ENCODE measurements around the gene DCAF4.
A peak's percentile ranks its signal among the peaks of the same experiment; 100 is the strongest.

DCAF4 gene, protein sequence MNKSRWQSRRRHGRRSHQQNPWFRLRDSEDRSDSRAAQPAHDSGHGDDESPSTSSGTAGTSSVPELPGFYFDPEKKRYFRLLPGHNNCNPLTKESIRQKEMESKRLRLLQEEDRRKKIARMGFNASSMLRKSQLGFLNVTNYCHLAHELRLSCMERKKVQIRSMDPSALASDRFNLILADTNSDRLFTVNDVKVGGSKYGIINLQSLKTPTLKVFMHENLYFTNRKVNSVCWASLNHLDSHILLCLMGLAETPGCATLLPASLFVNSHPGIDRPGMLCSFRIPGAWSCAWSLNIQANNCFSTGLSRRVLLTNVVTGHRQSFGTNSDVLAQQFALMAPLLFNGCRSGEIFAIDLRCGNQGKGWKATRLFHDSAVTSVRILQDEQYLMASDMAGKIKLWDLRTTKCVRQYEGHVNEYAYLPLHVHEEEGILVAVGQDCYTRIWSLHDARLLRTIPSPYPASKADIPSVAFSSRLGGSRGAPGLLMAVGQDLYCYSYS

DNA sequence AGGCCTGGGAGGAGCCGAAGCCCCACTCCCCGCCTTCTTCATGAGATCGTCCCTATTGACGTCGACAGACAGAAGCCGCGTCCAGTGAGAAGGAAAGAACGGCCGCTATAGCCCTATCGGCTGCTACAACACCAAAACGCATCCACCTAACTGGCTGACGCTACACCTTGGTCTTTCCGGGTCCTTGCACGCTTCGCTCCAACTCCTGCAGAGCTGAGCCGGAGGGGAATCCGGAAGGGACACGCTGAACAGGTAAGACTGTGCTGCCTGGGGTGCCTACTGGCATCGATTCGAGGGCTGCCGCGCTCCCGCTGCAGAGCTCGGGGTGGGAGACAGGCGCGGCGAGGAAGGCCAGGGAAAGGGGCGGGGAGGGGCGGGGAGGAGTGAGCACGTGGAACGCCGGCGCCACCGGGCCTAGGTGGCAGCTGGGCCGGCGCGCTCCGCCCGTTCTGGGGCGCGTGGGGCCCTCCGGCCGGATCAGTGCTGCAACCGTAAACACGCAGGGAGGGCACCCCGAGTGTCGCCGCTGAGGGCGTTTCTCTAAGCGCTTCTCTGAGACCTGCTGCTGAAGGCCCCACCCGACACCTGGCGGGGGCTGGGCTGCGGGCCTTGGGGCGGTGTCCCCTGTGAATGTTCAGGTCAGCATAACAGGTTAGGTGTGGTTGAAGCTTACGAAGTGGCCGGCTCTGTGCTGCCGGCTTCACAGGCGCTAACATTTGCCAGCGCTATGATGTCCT lies at the start of gene DCAF4:
Gene DCAF4 (plus strand): TSS at position 173 of the 737 bp plus-strand sequence. CDS start 11,515 bp downstream, outside the sequence.
- peak within 1 kb of the TSS; percentile 80 for H3K4me3 ChIP-seq (ENCODE audit: low read depth, low read length)

DNA sequence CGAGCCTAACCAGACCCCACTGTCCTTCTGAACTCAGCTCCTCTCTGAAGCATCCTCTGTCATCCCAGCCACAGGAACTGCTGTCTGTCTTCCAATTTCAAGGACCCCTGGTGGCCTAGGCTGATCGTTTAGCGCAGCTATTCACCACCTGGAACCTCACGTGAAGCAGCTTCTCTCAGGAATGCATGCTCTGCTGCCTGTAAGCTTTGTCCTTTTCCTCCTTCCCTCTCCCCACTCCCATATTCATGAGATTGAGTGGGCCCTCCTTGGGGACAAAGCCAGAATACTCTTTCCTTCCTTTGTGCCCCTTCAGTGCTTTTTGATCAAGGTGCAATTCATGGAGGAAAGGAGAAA lies 49.6 kb upstream of the DCAF4 start:
- TF ChIP-seq, protein P1, sequence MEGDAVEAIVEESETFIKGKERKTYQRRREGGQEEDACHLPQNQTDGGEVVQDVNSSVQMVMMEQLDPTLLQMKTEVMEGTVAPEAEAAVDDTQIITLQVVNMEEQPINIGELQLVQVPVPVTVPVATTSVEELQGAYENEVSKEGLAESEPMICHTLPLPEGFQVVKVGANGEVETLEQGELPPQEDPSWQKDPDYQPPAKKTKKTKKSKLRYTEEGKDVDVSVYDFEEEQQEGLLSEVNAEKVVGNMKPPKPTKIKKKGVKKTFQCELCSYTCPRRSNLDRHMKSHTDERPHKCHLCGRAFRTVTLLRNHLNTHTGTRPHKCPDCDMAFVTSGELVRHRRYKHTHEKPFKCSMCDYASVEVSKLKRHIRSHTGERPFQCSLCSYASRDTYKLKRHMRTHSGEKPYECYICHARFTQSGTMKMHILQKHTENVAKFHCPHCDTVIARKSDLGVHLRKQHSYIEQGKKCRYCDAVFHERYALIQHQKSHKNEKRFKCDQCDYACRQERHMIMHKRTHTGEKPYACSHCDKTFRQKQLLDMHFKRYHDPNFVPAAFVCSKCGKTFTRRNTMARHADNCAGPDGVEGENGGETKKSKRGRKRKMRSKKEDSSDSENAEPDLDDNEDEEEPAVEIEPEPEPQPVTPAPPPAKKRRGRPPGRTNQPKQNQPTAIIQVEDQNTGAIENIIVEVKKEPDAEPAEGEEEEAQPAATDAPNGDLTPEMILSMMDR (IDR thresholded peaks at IDR 0.05; ENCODE audit: low read depth, low read length): no peak
- H3K4me3 ChIP-seq (ENCODE audit: low read depth, low read length): no peak overlapping the region

More for the DNA sequence above, at the start of gene DCAF4:
- TF ChIP-seq, protein P1 (IDR thresholded peaks at IDR 0.05; ENCODE audit: low read depth, low read length): no peak

DNA sequence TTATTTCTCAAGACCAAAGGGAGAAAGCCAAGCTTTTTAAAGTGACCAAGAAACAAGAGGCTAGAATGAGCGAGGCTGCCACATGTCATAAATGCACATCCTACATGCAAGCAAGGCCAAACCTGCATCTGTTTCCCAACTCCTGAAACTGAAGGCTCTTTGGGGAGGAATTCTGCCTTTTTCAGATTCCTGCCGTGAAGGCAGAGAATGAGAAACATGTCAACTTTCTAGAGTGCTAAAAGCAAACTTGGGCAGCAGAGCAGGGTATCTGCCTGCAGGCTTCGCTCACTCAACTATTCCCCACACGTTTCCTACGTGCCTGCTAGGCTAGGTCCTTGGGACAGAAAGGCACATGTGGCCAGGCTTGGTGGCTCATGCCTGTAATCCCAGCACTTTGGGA lies 47.5 kb upstream of the DCAF4 start:
- H3K4me3 ChIP-seq (ENCODE audit: low read depth, low read length): no peak overlapping the region
- TF ChIP-seq, protein P1 (IDR thresholded peaks at IDR 0.05; ENCODE audit: low read depth, low read length): no peak

DNA sequence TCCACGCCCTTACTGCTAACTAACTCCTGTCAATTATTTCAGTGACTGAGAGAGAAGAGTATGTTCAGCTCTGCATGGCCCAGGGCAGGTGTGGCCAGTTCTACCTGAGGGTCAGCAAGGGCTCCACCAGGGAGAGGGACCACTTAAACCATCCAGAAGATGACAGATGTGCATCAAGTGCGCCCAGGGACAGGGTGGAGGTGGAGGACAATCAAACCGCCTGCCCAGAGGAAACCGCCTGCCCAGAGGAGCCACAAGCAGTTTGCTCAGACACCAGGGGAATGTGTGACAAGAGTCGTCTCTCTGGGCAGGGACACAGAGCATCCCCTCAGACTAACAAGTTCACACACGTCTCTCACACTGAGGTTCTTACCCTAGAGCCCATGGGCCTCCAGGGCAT lies 46.8 kb upstream of the DCAF4 start:
- TF ChIP-seq, protein P1 (IDR thresholded peaks at IDR 0.05; ENCODE audit: low read depth, low read length): no peak

DNA sequence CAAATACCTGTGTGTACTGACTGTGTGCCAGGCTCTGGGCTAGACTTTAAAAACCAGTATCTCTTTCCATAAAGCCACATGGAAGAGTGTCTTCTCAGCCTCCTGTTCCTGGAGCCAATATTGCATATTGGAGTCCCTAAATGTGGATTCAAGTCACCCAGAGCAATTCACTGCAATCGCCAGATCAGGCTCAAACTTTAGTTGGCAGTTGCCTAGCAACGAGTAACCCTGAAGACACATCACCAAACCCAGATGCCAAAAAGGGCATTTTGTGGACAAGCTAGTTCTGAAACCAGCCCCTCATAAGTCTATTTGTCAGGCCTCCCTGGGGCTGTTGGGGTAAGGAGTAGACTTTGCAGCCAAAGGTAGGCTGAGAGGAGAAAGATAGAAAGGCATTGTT lies 46.1 kb upstream of the DCAF4 start:
- H3K4me3 ChIP-seq (ENCODE audit: low read depth, low read length): no peak overlapping the region
- TF ChIP-seq, protein P1 (IDR thresholded peaks at IDR 0.05; ENCODE audit: low read depth, low read length): no peak

More for the DNA sequence above, 46.8 kb upstream of the DCAF4 start:
- no peak overlapping the region for H3K4me3 ChIP-seq (ENCODE audit: low read depth, low read length)

DNA sequence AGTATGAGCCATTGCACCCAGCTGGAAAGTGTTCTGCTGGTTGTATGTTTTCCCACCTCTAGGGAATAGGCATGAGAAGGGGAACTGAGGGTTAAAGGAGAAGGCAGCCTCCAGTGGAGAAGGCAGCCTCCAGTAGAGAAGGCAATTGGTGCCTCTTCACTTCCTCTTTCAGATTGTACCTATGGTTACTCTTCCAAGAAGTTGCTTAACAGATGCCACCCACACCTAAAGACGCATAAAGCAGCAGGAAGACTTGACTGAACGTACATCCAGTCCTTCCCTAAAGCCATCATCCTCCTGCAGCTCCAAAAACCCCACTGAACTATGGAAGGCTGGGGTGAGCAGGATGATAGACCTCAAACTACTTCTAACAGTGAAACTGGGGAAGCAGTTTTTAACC lies 45.4 kb upstream of the DCAF4 start:
- TF ChIP-seq, protein P1 (IDR thresholded peaks at IDR 0.05; ENCODE audit: low read depth, low read length): no peak
- H3K4me3 ChIP-seq (ENCODE audit: low read depth, low read length): no peak overlapping the region

DNA sequence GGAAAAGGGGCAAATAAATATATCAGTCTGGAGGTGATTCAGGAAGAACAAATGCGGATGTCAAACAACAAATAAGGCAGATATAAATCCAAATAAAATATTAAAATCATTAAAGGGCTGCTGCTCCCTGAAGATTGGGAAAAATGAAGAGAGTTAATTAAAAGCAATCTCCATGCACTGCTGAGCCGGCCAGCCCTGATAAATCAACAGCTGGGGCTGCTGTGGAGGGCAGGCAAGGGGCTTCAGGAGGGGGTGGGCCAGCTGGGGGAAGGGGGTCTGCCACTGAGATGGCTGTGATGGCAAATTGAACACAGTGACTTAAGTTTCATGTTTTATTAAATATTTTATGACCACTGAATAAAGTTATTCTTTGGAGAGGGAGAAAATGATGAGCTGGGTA lies 44.7 kb upstream of the DCAF4 start:
- TF ChIP-seq, protein P1 (IDR thresholded peaks at IDR 0.05; ENCODE audit: low read depth, low read length): no peak
- H3K4me3 ChIP-seq (ENCODE audit: low read depth, low read length): no peak overlapping the region
